Ovary (tissue), 9 donors: ENCODE results near the gene LCTL. TPM values are rescaled to one million over a fixed set of nuclear protein-coding genes. Genes with fewer than 3 reads are reported as not detected.

Experiments
- DNase-seq, 5 donors: peaks; one replicate each; pipeline ENCODE4 v3.0.0-alpha.2; 2019 to 2020
- H3K27ac ChIP-seq, 2 donors: fragments of 200-600 bp; one replicate each; pipeline versions ENCODE4 v1.5.1 to v1.8.0; 2019 to 2022
- H3K27me3 ChIP-seq: fragments of 200-600 bp; one replicate; pipeline ENCODE4 v1.8.0; 2022
- H3K36me3 ChIP-seq: fragments of 200-600 bp; sonication (generic); one replicate; pipeline ENCODE4 v1.5.1; 2019
- H3K4me1 ChIP-seq: one replicate; pipeline ENCODE4 v1.8.1; 2013; ENCODE audit warnings: mild to moderate bottlenecking, moderate library complexity; ENCODE audit not compliant: insufficient read depth
- H3K4me3 ChIP-seq: fragments of 200-600 bp; sonication (generic); one replicate; pipeline ENCODE4 v1.5.1; 2017
- H3K9me3 ChIP-seq, 2 donors: fragments of 200-600 bp in 1 of 2; sonication (generic) in 1 of 2; one replicate each; pipeline versions ENCODE4 v1.5.1 to v1.8.1; 2013 to 2019; ENCODE audit warnings: mild to moderate bottlenecking in 1 of 2, moderate library complexity in 1 of 2
- EP300 ChIP-seq: sonication (generic); formaldehyde crosslinking; IDR thresholded peaks from one replicate; pipeline ENCODE4 v1.6.1; 2017; ENCODE audit warnings: antibody characterized with exemption
- POLR2A ChIP-seq: fragments of 450-650 bp; IDR thresholded peaks from one replicate; pipeline ENCODE4 v1.6.1; 2017; ENCODE audit warnings: antibody characterized with exemption, mild to moderate bottlenecking, moderate library complexity
- WGBS, 3 donors: extraction: QIAGEN DNeasy Blood & Tissue Kit in 1 of 3; methylation state at CpG; one replicate each; pipeline versions ENCODE4 v1.1.5 to v1.1.7; 2013 to 2017; 5-methylcytosine and 5-hydroxymethylcytosine counted together
- intact Hi-C, 4 donors: fragments of 100-400 bp; cut with DNase I; formaldehyde crosslinking; loops; one replicate each; pipeline versions ENCODE4 v1.11.0 to v1.15.1; 2022 to 2023
- polyA plus RNA-seq, 2 donors: library from polyadenylated mRNA; stranded (reverse); fragments of 200-250 nt in 1 of 2; fragments of 350-450 nt in 1 of 2; fragmentation: Illumina TruSeq in 1 of 2; extraction: RNeasy Lipid Tissue Mini Kit (QIAGEN cat#74804) in 1 of 2; gene quantifications; one replicate each; pipeline ENCODE4 v1.2.3, GENCODE V29; 2013 to 2014
- total RNA-seq, 7 donors: library from RNA; depleted of rRNA in 2 of 7; stranded (reverse); fragments of >200 nt in 2 of 7; fragmentation: NEBNext Ultra II Directional in 3 of 7; extraction: Animal tissue kit (Norgen Biotek cat#: 25700) in 3 of 7; gene quantifications; one replicate each; pipeline versions ENCODE4 v1.1.0 to v1.2.4, GENCODE V29; 2016 to 2023
- TF ChIP-seq, protein P1 (sequence below), 3 donors: fragments of 450-650 bp in 2 of 3; fragments of 200-600 bp in 1 of 3; IDR thresholded peaks; one replicate each; pipeline versions ENCODE4 v1.5.1 to v1.8.0; 2016 to 2022; ENCODE audit warnings: antibody characterized with exemption in 3 of 3, mild to moderate bottlenecking in 1 of 3
- donor health status: DM: no; HTN: no; CAD: no; lungs with moderate emphysema.
- donor health status: DM: no; HTN: no; CAD: no.
- donor health status: Bipolar disorder and iron deficiency.
- donor health status: DM: yes; HTN: yes; CAD: no.
- donor health status: DM: no; HTN: no; CAD: no.
- donor health status: DM: yes; HTN: yes; CAD: no.

LCTL gene
- total and polyA plus RNA-seq, 9 donors, result 0.23 TPM; not detected in 8

DNA sequence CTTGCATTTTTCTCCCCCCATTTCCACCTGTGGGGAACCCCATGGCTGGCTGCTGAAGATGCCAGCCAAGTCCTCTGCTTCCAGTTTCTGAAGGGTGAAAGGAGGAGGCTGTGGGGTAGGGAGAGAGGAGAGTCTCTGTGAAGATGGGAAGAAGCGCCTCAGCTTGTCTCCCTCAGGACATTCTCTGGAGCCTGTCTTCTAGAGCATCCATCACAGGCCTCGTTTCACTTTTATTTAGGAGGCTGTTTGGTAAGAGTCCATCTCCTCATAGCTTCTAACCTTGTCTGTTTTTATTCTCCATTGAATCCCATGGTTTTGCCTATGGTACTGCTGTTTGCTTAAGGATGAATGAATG, 8.8 kb upstream of the LCTL start:
- DNase-seq, result no peak
- Histone ChIP-seq H3K27me3 (no peaks in the 10 kb centered on the region), H3K4me1 (no peaks in the 10 kb centered on the region), H3K36me3 (no peaks in the 10 kb centered on the region), H3K4me3 (no peak overlapping the region), H3K9me3 (no peaks in the 10 kb centered on the region), H3K27ac (no peak overlapping the region)
- TF ChIP-seq, protein P1, sequence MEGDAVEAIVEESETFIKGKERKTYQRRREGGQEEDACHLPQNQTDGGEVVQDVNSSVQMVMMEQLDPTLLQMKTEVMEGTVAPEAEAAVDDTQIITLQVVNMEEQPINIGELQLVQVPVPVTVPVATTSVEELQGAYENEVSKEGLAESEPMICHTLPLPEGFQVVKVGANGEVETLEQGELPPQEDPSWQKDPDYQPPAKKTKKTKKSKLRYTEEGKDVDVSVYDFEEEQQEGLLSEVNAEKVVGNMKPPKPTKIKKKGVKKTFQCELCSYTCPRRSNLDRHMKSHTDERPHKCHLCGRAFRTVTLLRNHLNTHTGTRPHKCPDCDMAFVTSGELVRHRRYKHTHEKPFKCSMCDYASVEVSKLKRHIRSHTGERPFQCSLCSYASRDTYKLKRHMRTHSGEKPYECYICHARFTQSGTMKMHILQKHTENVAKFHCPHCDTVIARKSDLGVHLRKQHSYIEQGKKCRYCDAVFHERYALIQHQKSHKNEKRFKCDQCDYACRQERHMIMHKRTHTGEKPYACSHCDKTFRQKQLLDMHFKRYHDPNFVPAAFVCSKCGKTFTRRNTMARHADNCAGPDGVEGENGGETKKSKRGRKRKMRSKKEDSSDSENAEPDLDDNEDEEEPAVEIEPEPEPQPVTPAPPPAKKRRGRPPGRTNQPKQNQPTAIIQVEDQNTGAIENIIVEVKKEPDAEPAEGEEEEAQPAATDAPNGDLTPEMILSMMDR (IDR thresholded peaks at IDR 0.05), result no peak
- TF ChIP-seq EP300 (no peak), POLR2A (no peak)
- intact Hi-C loops, result no loop called here
- WGBS, 3 donors, result 57 to 70% (median 70%) methylated on average over 2 of the region's 2 CpGs

DNA sequence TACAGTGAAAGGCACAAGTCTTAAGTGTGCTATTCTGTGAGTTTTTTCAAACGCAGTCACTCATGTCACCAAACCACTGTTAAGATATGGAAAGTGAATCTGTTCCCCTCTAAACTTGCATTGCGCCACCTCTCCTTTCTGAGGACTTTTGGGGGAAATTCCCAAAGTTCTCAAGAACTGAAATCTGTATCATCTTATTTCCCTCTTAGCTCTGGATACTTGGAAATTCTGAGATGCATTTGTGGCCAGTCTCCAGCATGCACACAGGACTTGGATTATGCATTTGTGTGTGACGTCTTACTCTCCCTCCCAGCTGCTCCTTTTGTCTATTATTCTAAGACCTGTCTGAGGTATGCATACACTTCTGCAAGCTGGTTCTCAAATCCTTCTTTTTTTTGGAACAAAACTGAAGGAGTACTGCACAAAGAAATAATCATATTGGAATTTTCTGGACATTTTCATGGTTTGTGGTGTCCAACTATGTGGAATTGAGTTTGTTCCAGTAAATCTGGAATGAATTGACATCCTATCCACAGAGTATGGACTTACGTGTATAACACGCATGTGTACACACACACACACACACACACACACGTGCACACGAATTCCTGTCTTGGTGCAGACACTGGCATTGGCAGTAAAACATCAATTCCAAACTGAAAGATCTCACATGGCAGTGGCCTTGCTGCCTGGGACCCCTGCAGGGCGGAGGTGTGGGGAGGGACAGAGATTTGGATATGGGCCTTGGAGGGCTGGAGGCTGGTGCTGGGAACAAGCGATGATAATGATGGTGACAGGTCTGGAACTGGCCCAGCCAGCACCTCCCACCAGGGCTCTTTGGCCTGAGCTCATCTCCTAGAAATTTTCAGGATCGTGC, 8.2 kb upstream of the LCTL start:
- no peak overlapping the region for H3K27ac ChIP-seq
- no peaks in the 10 kb centered on the region for H3K9me3 ChIP-seq
- no peaks in the 10 kb centered on the region for H3K4me1 ChIP-seq
- no peaks in the 10 kb centered on the region for H3K36me3 ChIP-seq
- H3K4me3 ChIP-seq, result no peak overlapping the region
- intact Hi-C loops, result no loop called here
- H3K27me3 ChIP-seq, result no peaks in the 10 kb centered on the region
- DNase-seq, result no peak
- TF ChIP-seq, protein P1 (IDR thresholded peaks at IDR 0.05), result no peak
- TF ChIP-seq POLR2A, result no peak
- no peak for TF ChIP-seq EP300
- WGBS, 3 donors, result 38 to 50% (median 44%) methylated on average over 10 of the region's 10 CpGs

DNA sequence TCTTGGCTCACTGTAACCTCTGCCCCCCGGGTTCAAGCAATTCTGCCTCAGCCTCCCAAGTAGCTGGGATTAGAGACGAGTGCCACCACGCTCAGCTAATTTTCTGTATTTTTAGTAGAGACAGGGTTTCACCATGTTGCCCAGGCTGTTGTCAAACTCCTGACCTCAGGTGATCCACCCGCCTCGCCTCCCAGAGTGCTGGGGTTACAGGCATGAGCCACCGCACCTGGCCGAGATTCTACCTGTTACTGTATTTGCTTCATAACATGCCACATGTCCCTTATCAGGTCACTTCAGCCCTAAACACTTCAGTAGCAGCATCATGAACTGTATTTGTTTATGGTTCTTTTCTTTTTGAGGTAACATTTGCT, 7.5 kb upstream of the LCTL start:
- Histone ChIP-seq H3K27me3 (no peaks in the 10 kb centered on the region), H3K36me3 (no peaks in the 10 kb centered on the region), H3K4me1 (no peaks in the 10 kb centered on the region), H3K27ac (no peak overlapping the region), H3K4me3 (no peak overlapping the region), H3K9me3 (no peaks in the 10 kb centered on the region)
- TF ChIP-seq, protein P1 (IDR thresholded peaks at IDR 0.05), result no peak
- TF ChIP-seq EP300 (no peak), POLR2A (no peak)
- intact Hi-C loops, result no loop called here
- DNase-seq, result no peak
- WGBS, 3 donors, result 92 to 98% (median 94%) methylated on average over 7 of the region's 7 CpGs

DNA sequence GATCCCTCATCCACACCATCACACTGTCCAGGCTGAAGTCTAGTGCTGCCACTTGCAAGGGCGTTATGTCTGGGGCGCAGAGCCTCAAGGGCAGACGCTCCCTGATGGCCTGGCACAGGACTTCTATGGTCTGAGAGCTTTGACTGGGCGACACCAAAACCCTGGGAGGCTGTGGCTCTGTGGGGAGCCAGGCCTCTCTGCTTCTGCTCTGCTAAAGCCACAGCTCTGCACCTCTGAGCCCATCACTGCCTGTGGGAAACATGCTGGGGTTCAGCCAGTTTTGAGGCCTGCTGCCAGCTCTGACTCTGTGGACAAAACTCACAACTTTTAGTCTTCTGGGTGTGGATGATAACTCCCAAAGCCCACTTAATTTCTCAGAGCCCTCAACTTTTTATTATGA, 6.3 kb upstream of the LCTL start:
- DNase-seq, result no peak
- Histone ChIP-seq H3K27ac (no peak overlapping the region), H3K9me3 (no peaks in the 10 kb centered on the region), H3K4me1 (peaks cover 1% of the 10 kb centered on the region), H3K27me3 (no peaks in the 10 kb centered on the region), H3K4me3 (no peak overlapping the region), H3K36me3 (no peaks in the 10 kb centered on the region)
- 95 to 98% (median 96%) methylated on average over 4 of the region's 4 CpGs for WGBS, 3 donors
- intact Hi-C loops, result no loop called here
- TF ChIP-seq EP300 (no peak), POLR2A (no peak)
- TF ChIP-seq, protein P1 (IDR thresholded peaks at IDR 0.05), result no peak
